Measurements from ENCODE around the gene HEPACAM2. TPM values are rescaled to one million over a fixed set of nuclear protein-coding genes. Genes with fewer than 3 reads are reported as not detected.
A peak's percentile ranks its signal among the peaks of the same experiment; 100 is the strongest.

HEPACAM2 gene
- total RNA-seq, 1 experiment from 2014 or later, result not detected

DNA sequence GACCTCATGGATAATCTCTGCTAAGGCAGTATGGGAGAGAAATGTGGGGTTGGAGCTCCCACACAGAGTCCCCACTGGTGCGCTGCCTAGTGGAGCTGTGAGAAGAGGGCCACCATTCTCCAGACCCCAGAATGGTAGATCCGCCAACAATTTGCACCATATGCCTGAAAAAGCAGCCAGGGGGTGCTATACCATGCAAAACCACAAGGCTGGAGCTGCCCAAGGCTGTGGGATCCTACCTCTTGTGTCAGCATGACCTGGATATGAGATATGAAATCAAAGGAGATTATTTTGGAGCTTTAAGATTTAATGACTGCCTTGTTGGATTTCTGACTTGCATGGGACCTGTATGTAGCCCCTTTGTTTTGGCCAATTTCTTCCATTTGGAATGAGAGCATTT, 51.0 kb downstream of the HEPACAM2 start:
- Histone ChIP-seq H2BK5ac (ENCODE audit: insufficient read length, low read length) (no peak overlapping the region), H4K20me1 (ENCODE audit: control insufficient read depth, insufficient read depth, insufficient read length) (no peaks in the 10 kb centered on the region), H3K18ac (ENCODE audit: insufficient read length, low read depth, low read length) (no peak overlapping the region), H3K56ac (ENCODE audit: insufficient read length, low read depth, low read length) (no peak overlapping the region), H4K8ac (replicated peaks; ENCODE audit: insufficient read length, low read depth, low read length) (no peak overlapping the region), H4K5ac (ENCODE audit: insufficient read length, low read depth, low read length) (no peak overlapping the region), H2BK15ac (ENCODE audit: low read depth, low read length) (no peak overlapping the region), H3T11ph (ENCODE audit: low read length) (no peak overlapping the region), H3K27me3 (ENCODE audit: insufficient read depth, low read length) (no peaks in the 10 kb centered on the region; the same call in 1 of the 2 replicates), H3K79me1 (ENCODE audit: insufficient read depth, low read depth, low read length, poor library complexity, severe bottlenecking) (no peaks in the 10 kb centered on the region), H3K9me3 (ENCODE audit: control insufficient read depth, low read depth, low read length) (peaks cover 6% of the 10 kb centered on the region), H3K23me2 (ENCODE audit: insufficient read length, low read depth, low read length, poor library complexity, severe bottlenecking) (no peaks in the 10 kb centered on the region), H3K23ac (ENCODE audit: insufficient read length, low read depth, low read length) (no peak overlapping the region), H2BK120ac (ENCODE audit: low read depth, low read length, poor library complexity, severe bottlenecking) (no peak overlapping the region), H3K9ac (ENCODE audit: extremely low read depth, insufficient read length, low read length) (no peak overlapping the region), H2BK12ac (ENCODE audit: insufficient read length, low read depth, low read length) (no peak overlapping the region), H3K4me1 (ENCODE audit: insufficient read depth, low read length) (no peaks in the 10 kb centered on the region), H3K27ac (ENCODE audit: insufficient read length, low read depth, low read length) (no peak overlapping the region), H3K14ac (ENCODE audit: insufficient read depth, low read length) (no peak overlapping the region), H3K79me2 (ENCODE audit: insufficient read depth, low read length) (no peaks in the 10 kb centered on the region), H3K4ac (ENCODE audit: low read depth, low read length) (no peak overlapping the region), H2AK5ac (ENCODE audit: insufficient read length, low read length) (no peak overlapping the region), H2BK20ac (ENCODE audit: low read depth, low read length, poor library complexity, severe bottlenecking) (no peak overlapping the region), H3K4me2 (ENCODE audit: insufficient read depth, insufficient read length, low read length) (no peak overlapping the region), H2AFZ (ENCODE audit: low read length) (no peak overlapping the region), H4K91ac (ENCODE audit: insufficient read length, low read depth, low read length) (no peak overlapping the region)
- no peak overlapping the region for H3K4me3 Mint-ChIP-seq
- no peak overlapping the region for H3K27ac Mint-ChIP-seq
- DNase-seq, result no peak
- no CpG with 5 or more reads among the region's 2 CpGs for WGBS (ENCODE audit: extremely low coverage, insufficient read length, low lambda C conversion rate)
- H3K9me3 Mint-ChIP-seq, result peaks cover 16 to 21% of the 10 kb centered on the region in 2 experiments
- peak; percentile 33; the same call in 1 of the 3 replicates for TF ChIP-seq CTCF (conservative IDR thresholded peaks at IDR 0.05)
- no peaks in the 10 kb centered on the region for H3K4me1 Mint-ChIP-seq
- peaks cover 0 to 5% (median 0%) of the 10 kb centered on the region in 3 experiments; a peak in 2 of 7 replicates for H3K36me3 Mint-ChIP-seq (ENCODE audit: insufficient read depth in 1 of 3, low read depth in 3 of 3)
- 0 out of 2 replicates have a peak, but pooled peaks cover 2% of the 10 kb centered on the region for H3K27me3 Mint-ChIP-seq (ENCODE audit: low read depth)
